Muscle layer of duodenum (tissue), 2 donors: ENCODE measurements around the gene DAB1.

Experiments used
- H3K27ac ChIP-seq: one replicate; pipeline ENCODE4 v1.7.0; 2013; ENCODE audit warnings: mild to moderate bottlenecking, low read length
- H3K27me3 ChIP-seq: one replicate; pipeline ENCODE4 v1.7.0; 2013; ENCODE audit warnings: low read depth, mild to moderate bottlenecking, control low read depth, low read length
- H3K36me3 ChIP-seq, 2 donors: one replicate each; pipeline ENCODE4 v1.7.0; 2013; ENCODE audit warnings: low read length in 2 of 2, control low read depth in 1 of 2, mild to moderate bottlenecking in 1 of 2; ENCODE audit not compliant: insufficient read depth in 2 of 2, control insufficient read depth in 1 of 2
- H3K4me1 ChIP-seq, 2 donors: one replicate each; pipeline ENCODE4 v1.7.0; 2013; ENCODE audit warnings: low read length in 2 of 2, mild to moderate bottlenecking in 2 of 2, control low read depth in 1 of 2, moderate library complexity in 1 of 2; ENCODE audit not compliant: insufficient read depth in 2 of 2, control insufficient read depth in 1 of 2
- H3K4me3 ChIP-seq, 2 donors: one replicate each; pipeline ENCODE4 v1.7.0; 2013; ENCODE audit warnings: low read length in 2 of 2, low read depth in 1 of 2, mild to moderate bottlenecking in 1 of 2
- H3K9me3 ChIP-seq, 2 donors: one replicate each; pipeline ENCODE4 v1.7.0; 2013; ENCODE audit warnings: low read length in 2 of 2, control low read depth in 1 of 2, mild to moderate bottlenecking in 1 of 2; ENCODE audit not compliant: control insufficient read depth in 1 of 2
- donor health status: healthy.

The DAB1 gene

GRCh38 chr1:57447551-57447950 lies 23.7 kb upstream of the DAB1 start:
- no peaks in the 10 kb centered on the region for H3K36me3 ChIP-seq
- no peaks in the 10 kb centered on the region for H3K27me3 ChIP-seq
- no peaks in the 10 kb centered on the region for H3K9me3 ChIP-seq
- H3K4me3 ChIP-seq: no peak overlapping the region
- no peak overlapping the region for H3K27ac ChIP-seq
- no peaks in the 10 kb centered on the region for H3K4me1 ChIP-seq

- Histone ChIP-seq H3K27me3 (no peaks in the 10 kb centered on the region), H3K4me1 (no peaks in the 10 kb centered on the region), H3K9me3 (no peaks in the 10 kb centered on the region), H3K4me3 (no peak overlapping the region), H3K36me3 (no peaks in the 10 kb centered on the region), H3K27ac (no peak overlapping the region)
Measured at GRCh38 chr1:57443004-57443403, 19.1 kb upstream of the DAB1 start.

GRCh38 chr1:57440096-57440495 lies 16.2 kb upstream of the DAB1 start:
- no peaks in the 10 kb centered on the region for H3K4me1 ChIP-seq
- H3K9me3 ChIP-seq: no peaks in the 10 kb centered on the region
- H3K36me3 ChIP-seq: no peaks in the 10 kb centered on the region
- H3K27ac ChIP-seq: no peak overlapping the region
- H3K27me3 ChIP-seq: no peaks in the 10 kb centered on the region
- no peak overlapping the region for H3K4me3 ChIP-seq

- Histone ChIP-seq H3K9me3 (no peaks in the 10 kb centered on the region), H3K27me3 (no peaks in the 10 kb centered on the region), H3K36me3 (no peaks in the 10 kb centered on the region), H3K27ac (no peak overlapping the region), H3K4me3 (no peak overlapping the region), H3K4me1 (no peaks in the 10 kb centered on the region)
Measured at GRCh38 chr1:57431400-57431799, 7.5 kb upstream of the DAB1 start.

GRCh38 chr1:57424231-57425027 lies 569 bp upstream of the DAB1 start:
- Histone ChIP-seq H3K27me3 (peaks cover 16% of the 10 kb centered on the region), H3K27ac (no peak overlapping the region), H3K4me3 (peak overlapping the region; percentile 39 to 71), H3K4me1 (peaks cover 0 to 16% of the 10 kb centered on the region in 2 donors), H3K36me3 (no peaks in the 10 kb centered on the region), H3K9me3 (no peaks in the 10 kb centered on the region)

GRCh38 chr1:57423135-57423655 lies 665 bp downstream of the DAB1 start:
- H3K9me3 ChIP-seq: no peaks in the 10 kb centered on the region
- peaks cover 17% of the 10 kb centered on the region for H3K27me3 ChIP-seq
- H3K4me1 ChIP-seq: peaks cover 0 to 16% of the 10 kb centered on the region in 2 donors
- peak overlapping the region; percentile 21 to 71 for H3K4me3 ChIP-seq
- no peaks in the 10 kb centered on the region for H3K36me3 ChIP-seq
- H3K27ac ChIP-seq: no peak overlapping the region

- Histone ChIP-seq H3K36me3 (no peaks in the 10 kb centered on the region), H3K4me1 (peaks cover 0 to 16% of the 10 kb centered on the region in 2 donors), H3K27me3 (peaks cover 21% of the 10 kb centered on the region), H3K9me3 (no peaks in the 10 kb centered on the region), H3K4me3 (peak overlapping the region; percentile 37 to 71), H3K27ac (no peak overlapping the region)
Measured at GRCh38 chr1:57422271-57423134, 1.4 kb downstream of the DAB1 start.

- Histone ChIP-seq H3K36me3 (no peaks in the 10 kb centered on the region), H3K27me3 (peaks cover 21% of the 10 kb centered on the region), H3K4me1 (peaks cover 0 to 16% of the 10 kb centered on the region in 2 donors), H3K4me3 (peak overlapping the region; percentile 37 to 71), H3K9me3 (no peaks in the 10 kb centered on the region), H3K27ac (no peak overlapping the region)
Measured at GRCh38 chr1:57421806-57422205, 2.1 kb downstream of the DAB1 start.

- no peak overlapping the region for H3K4me3 ChIP-seq
- peaks cover 21% of the 10 kb centered on the region for H3K27me3 ChIP-seq
- no peak overlapping the region for H3K27ac ChIP-seq
- H3K4me1 ChIP-seq: peaks cover 0 to 16% of the 10 kb centered on the region in 2 donors
- no peaks in the 10 kb centered on the region for H3K9me3 ChIP-seq
- H3K36me3 ChIP-seq: no peaks in the 10 kb centered on the region
Measured at GRCh38 chr1:57420981-57421785, 2.7 kb downstream of the DAB1 start.

- Histone ChIP-seq H3K27ac (no peak overlapping the region), H3K4me3 (no peak overlapping the region), H3K4me1 (peaks cover 0 to 16% of the 10 kb centered on the region in 2 donors), H3K9me3 (no peaks in the 10 kb centered on the region), H3K27me3 (peaks cover 21% of the 10 kb centered on the region), H3K36me3 (no peaks in the 10 kb centered on the region)
Measured at GRCh38 chr1:57418971-57419370, 4.9 kb downstream of the DAB1 start.

- H3K4me1 ChIP-seq: peaks cover 0 to 6% of the 10 kb centered on the region in 2 donors
- H3K9me3 ChIP-seq: no peaks in the 10 kb centered on the region
- no peak overlapping the region for H3K4me3 ChIP-seq
- no peaks in the 10 kb centered on the region for H3K27me3 ChIP-seq
- H3K36me3 ChIP-seq: no peaks in the 10 kb centered on the region
- H3K27ac ChIP-seq: no peak overlapping the region
Measured at GRCh38 chr1:57411262-57411661, 12.6 kb downstream of the DAB1 start.
